Central memory CD8-positive, alpha-beta T cell (primary cell): ENCODE data around the gene CYP26C1.

ENCODE experiments used
- ATAC-seq: fragments of 150-1000 bp; cut with Tn5 transposase; replicated peaks from 2 replicates; pipeline ENCODE4 v1.10.0; 2022; ENCODE audit warnings: mild to moderate bottlenecking, moderate FRiP score, moderate number of reproducible peaks; ENCODE audit not compliant: poor library complexity, severe bottlenecking; ENCODE audit errors: extremely low read depth
- DNase-seq, 2 donors: peaks; one replicate each; pipeline ENCODE4 v3.0.0; 2021; ENCODE audit warnings: low spot score in 2 of 2
- H3K27ac Mint-ChIP-seq: one replicate; pipeline ENCODE4 v1.8.0; 2022; ENCODE audit warnings: low read depth, mild to moderate bottlenecking, moderate library complexity, mixed read lengths
- H3K27me3 Mint-ChIP-seq: one replicate; pipeline ENCODE4 v1.8.0; 2022; ENCODE audit warnings: mixed read lengths
- H3K36me3 Mint-ChIP-seq: one replicate; pipeline ENCODE4 v1.8.0; 2022; ENCODE audit warnings: mild to moderate bottlenecking, moderate library complexity, mixed read lengths; ENCODE audit not compliant: insufficient read depth
- H3K4me1 Mint-ChIP-seq: one replicate; pipeline ENCODE4 v1.8.0; 2022; ENCODE audit warnings: mixed read lengths
- H3K4me3 Mint-ChIP-seq: one replicate; pipeline ENCODE4 v1.8.0; 2022; ENCODE audit warnings: mild to moderate bottlenecking, moderate library complexity, mixed read lengths
- H3K9me3 Mint-ChIP-seq: one replicate; pipeline ENCODE4 v1.8.0; 2022; ENCODE audit warnings: mixed read lengths

CYP26C1 gene

GRCh38 chr10:93059975-93060886, at the start of gene CYP26C1:
Gene CYP26C1, plus strand, starts transcription at chr10:93060798. Its CDS starts 466 bp downstream, at chr10:93061264.
- no peak for ATAC-seq
- peaks cover 8% of the 10 kb centered on the region for H3K36me3 Mint-ChIP-seq
- H3K27me3 Mint-ChIP-seq, result peaks cover 11% of the 10 kb centered on the region
- peak within 1 kb of the TSS; percentile 54 for H3K4me3 Mint-ChIP-seq
- H3K9me3 Mint-ChIP-seq, result no peaks in the 10 kb centered on the region
- no peak within 1 kb of the TSS for H3K27ac Mint-ChIP-seq
- DNase-seq, result no peak
- peaks cover 12% of the 10 kb centered on the region for H3K4me1 Mint-ChIP-seq

GRCh38 chr10:93015722-93016121, 44.9 kb upstream of the CYP26C1 start:
- Mint-ChIP-seq H3K4me1 (no peaks in the 10 kb centered on the region), H3K9me3 (no peaks in the 10 kb centered on the region), H3K36me3 (peaks cover 12% of the 10 kb centered on the region), H3K27ac (no peak overlapping the region), H3K4me3 (no peak overlapping the region), H3K27me3 (no peaks in the 10 kb centered on the region)
- no peak for ATAC-seq
- no peak for DNase-seq

- no peak overlapping the region for H3K27ac Mint-ChIP-seq
- H3K27me3 Mint-ChIP-seq, result no peaks in the 10 kb centered on the region
- no peaks in the 10 kb centered on the region for H3K4me1 Mint-ChIP-seq
- no peak for ATAC-seq
- H3K36me3 Mint-ChIP-seq, result peaks cover 2% of the 10 kb centered on the region
- no peak for DNase-seq
- H3K9me3 Mint-ChIP-seq, result no peaks in the 10 kb centered on the region
- no peak overlapping the region for H3K4me3 Mint-ChIP-seq
Measured at GRCh38 chr10:93023013-93023650, 37.5 kb upstream of the CYP26C1 start.

- Mint-ChIP-seq H3K27ac (no peak overlapping the region), H3K4me1 (no peaks in the 10 kb centered on the region), H3K36me3 (peaks cover 2% of the 10 kb centered on the region), H3K27me3 (no peaks in the 10 kb centered on the region), H3K4me3 (no peak overlapping the region), H3K9me3 (no peaks in the 10 kb centered on the region)
- ATAC-seq (no peak), DNase-seq (no peak)
Measured at GRCh38 chr10:93026072-93026471, 34.5 kb upstream of the CYP26C1 start.

- Mint-ChIP-seq H3K4me3 (no peak overlapping the region), H3K4me1 (no peaks in the 10 kb centered on the region), H3K27ac (no peak overlapping the region), H3K9me3 (no peaks in the 10 kb centered on the region), H3K36me3 (peaks cover 1% of the 10 kb centered on the region), H3K27me3 (no peaks in the 10 kb centered on the region)
- no peak for ATAC-seq
- no peak for DNase-seq
Measured at GRCh38 chr10:93027508-93027907, 33.1 kb upstream of the CYP26C1 start.

GRCh38 chr10:93028883-93029282, 31.7 kb upstream of the CYP26C1 start:
- peaks cover 1% of the 10 kb centered on the region for H3K36me3 Mint-ChIP-seq
- H3K27ac Mint-ChIP-seq, result no peak overlapping the region
- no peaks in the 10 kb centered on the region for H3K4me1 Mint-ChIP-seq
- DNase-seq (no peak), ATAC-seq (no peak)
- H3K9me3 Mint-ChIP-seq, result no peaks in the 10 kb centered on the region
- no peak overlapping the region for H3K4me3 Mint-ChIP-seq
- no peaks in the 10 kb centered on the region for H3K27me3 Mint-ChIP-seq

- H3K27ac Mint-ChIP-seq, result no peak overlapping the region
- H3K4me1 Mint-ChIP-seq, result no peaks in the 10 kb centered on the region
- H3K27me3 Mint-ChIP-seq, result no peaks in the 10 kb centered on the region
- no peak for ATAC-seq
- H3K4me3 Mint-ChIP-seq, result no peak overlapping the region
- peaks cover 1% of the 10 kb centered on the region for H3K36me3 Mint-ChIP-seq
- H3K9me3 Mint-ChIP-seq, result no peaks in the 10 kb centered on the region
- DNase-seq, result no peak
Measured at GRCh38 chr10:93030409-93030808, 30.2 kb upstream of the CYP26C1 start.

- Mint-ChIP-seq H3K27me3 (no peaks in the 10 kb centered on the region), H3K27ac (no peak overlapping the region), H3K9me3 (no peaks in the 10 kb centered on the region), H3K4me1 (no peaks in the 10 kb centered on the region), H3K36me3 (peaks cover 1% of the 10 kb centered on the region), H3K4me3 (no peak overlapping the region)
- no peak for DNase-seq
- ATAC-seq, result no peak
Measured at GRCh38 chr10:93032105-93032808, 28.3 kb upstream of the CYP26C1 start.

GRCh38 chr10:93032809-93033137, 27.8 kb upstream of the CYP26C1 start:
- peaks cover 1% of the 10 kb centered on the region for H3K36me3 Mint-ChIP-seq
- no peaks in the 10 kb centered on the region for H3K4me1 Mint-ChIP-seq
- no peak for DNase-seq
- no peak for ATAC-seq
- no peak overlapping the region for H3K27ac Mint-ChIP-seq
- no peaks in the 10 kb centered on the region for H3K27me3 Mint-ChIP-seq
- H3K9me3 Mint-ChIP-seq, result no peaks in the 10 kb centered on the region
- no peak overlapping the region for H3K4me3 Mint-ChIP-seq

- Mint-ChIP-seq H3K36me3 (peaks cover 1% of the 10 kb centered on the region), H3K4me1 (no peaks in the 10 kb centered on the region), H3K4me3 (no peak overlapping the region), H3K27ac (no peak overlapping the region), H3K27me3 (no peaks in the 10 kb centered on the region), H3K9me3 (no peaks in the 10 kb centered on the region)
- no peak for ATAC-seq
- DNase-seq, result no peak
Measured at GRCh38 chr10:93034426-93034825, 26.2 kb upstream of the CYP26C1 start.

GRCh38 chr10:93039110-93039509, 21.5 kb upstream of the CYP26C1 start:
- H3K27me3 Mint-ChIP-seq, result no peaks in the 10 kb centered on the region
- ATAC-seq (no peak), DNase-seq (no peak)
- H3K9me3 Mint-ChIP-seq, result no peaks in the 10 kb centered on the region
- H3K36me3 Mint-ChIP-seq, result peaks cover 2% of the 10 kb centered on the region
- H3K4me1 Mint-ChIP-seq, result no peaks in the 10 kb centered on the region
- no peak overlapping the region for H3K27ac Mint-ChIP-seq
- H3K4me3 Mint-ChIP-seq, result no peak overlapping the region

GRCh38 chr10:93039721-93040120, 20.9 kb upstream of the CYP26C1 start:
- peaks cover 2% of the 10 kb centered on the region for H3K36me3 Mint-ChIP-seq
- H3K27ac Mint-ChIP-seq, result peak overlapping the region; percentile 19
- no peaks in the 10 kb centered on the region for H3K4me1 Mint-ChIP-seq
- H3K27me3 Mint-ChIP-seq, result no peaks in the 10 kb centered on the region
- H3K4me3 Mint-ChIP-seq, result no peak overlapping the region
- ATAC-seq, result no peak
- H3K9me3 Mint-ChIP-seq, result no peaks in the 10 kb centered on the region
- no peak for DNase-seq

GRCh38 chr10:93054486-93054885, 6.1 kb upstream of the CYP26C1 start:
- H3K27ac Mint-ChIP-seq, result no peak overlapping the region
- no peak overlapping the region for H3K4me3 Mint-ChIP-seq
- H3K27me3 Mint-ChIP-seq, result no peaks in the 10 kb centered on the region
- DNase-seq (no peak), ATAC-seq (no peak)
- no peaks in the 10 kb centered on the region for H3K4me1 Mint-ChIP-seq
- H3K9me3 Mint-ChIP-seq, result no peaks in the 10 kb centered on the region
- peaks cover 4% of the 10 kb centered on the region for H3K36me3 Mint-ChIP-seq
